Measurements from ENCODE around the gene ATP8A1. TPM values are rescaled to one million over a fixed set of nuclear protein-coding genes. Genes with fewer than 3 reads are reported as not detected.

Gene ATP8A1
- total RNA-seq, 6 donors from 2014 or later, result 39.5 to 264 (median 144) TPM

DNA sequence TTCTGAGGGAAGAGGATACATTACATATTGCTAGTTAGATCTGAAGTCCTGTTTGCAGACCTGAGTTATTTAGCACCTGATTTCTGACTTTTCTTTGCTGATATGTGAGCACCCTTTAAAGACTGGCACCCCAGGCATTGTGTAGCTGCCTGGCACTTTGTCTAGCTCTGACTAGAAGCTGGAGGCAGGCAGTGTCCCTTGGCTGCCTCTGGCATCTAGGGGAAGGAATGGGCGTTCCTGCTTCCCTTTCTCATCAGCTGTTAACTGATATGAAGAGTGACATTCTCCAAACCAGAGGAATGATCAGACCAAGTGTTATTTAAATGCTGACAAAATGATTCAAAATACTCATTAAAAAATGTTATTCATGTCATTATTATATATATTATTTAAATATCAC, 289.9 kb downstream of the ATP8A1 start:
- no peaks in the 10 kb centered on the region for H3K36me3 ChIP-seq
- ATAC-seq (ENCODE audit: low FRiP score in 2 of 2) (no peak), DNase-seq (no peak)
- TF ChIP-seq, protein P1, sequence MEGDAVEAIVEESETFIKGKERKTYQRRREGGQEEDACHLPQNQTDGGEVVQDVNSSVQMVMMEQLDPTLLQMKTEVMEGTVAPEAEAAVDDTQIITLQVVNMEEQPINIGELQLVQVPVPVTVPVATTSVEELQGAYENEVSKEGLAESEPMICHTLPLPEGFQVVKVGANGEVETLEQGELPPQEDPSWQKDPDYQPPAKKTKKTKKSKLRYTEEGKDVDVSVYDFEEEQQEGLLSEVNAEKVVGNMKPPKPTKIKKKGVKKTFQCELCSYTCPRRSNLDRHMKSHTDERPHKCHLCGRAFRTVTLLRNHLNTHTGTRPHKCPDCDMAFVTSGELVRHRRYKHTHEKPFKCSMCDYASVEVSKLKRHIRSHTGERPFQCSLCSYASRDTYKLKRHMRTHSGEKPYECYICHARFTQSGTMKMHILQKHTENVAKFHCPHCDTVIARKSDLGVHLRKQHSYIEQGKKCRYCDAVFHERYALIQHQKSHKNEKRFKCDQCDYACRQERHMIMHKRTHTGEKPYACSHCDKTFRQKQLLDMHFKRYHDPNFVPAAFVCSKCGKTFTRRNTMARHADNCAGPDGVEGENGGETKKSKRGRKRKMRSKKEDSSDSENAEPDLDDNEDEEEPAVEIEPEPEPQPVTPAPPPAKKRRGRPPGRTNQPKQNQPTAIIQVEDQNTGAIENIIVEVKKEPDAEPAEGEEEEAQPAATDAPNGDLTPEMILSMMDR (IDR thresholded peaks at IDR 0.05), result no peak
- TF ChIP-seq POLR2AphosphoS5 (IDR thresholded peaks at IDR 0.05) (no peak), EP300 (IDR thresholded peaks at IDR 0.05) (no peak), POLR2A (IDR thresholded peaks at IDR 0.05) (no peak)
- no peaks in the 10 kb centered on the region for H3K27me3 ChIP-seq
- H3K27ac ChIP-seq, result no peak overlapping the region
- H3K9me3 ChIP-seq, result no peaks in the 10 kb centered on the region
- WGBS, 2 donors, result 53 to 74% methylated on average over 1 of the region's 1 CpG
- H3K4me3 ChIP-seq, result no peak overlapping the region
- H3K4me1 ChIP-seq, result no peaks in the 10 kb centered on the region

DNA sequence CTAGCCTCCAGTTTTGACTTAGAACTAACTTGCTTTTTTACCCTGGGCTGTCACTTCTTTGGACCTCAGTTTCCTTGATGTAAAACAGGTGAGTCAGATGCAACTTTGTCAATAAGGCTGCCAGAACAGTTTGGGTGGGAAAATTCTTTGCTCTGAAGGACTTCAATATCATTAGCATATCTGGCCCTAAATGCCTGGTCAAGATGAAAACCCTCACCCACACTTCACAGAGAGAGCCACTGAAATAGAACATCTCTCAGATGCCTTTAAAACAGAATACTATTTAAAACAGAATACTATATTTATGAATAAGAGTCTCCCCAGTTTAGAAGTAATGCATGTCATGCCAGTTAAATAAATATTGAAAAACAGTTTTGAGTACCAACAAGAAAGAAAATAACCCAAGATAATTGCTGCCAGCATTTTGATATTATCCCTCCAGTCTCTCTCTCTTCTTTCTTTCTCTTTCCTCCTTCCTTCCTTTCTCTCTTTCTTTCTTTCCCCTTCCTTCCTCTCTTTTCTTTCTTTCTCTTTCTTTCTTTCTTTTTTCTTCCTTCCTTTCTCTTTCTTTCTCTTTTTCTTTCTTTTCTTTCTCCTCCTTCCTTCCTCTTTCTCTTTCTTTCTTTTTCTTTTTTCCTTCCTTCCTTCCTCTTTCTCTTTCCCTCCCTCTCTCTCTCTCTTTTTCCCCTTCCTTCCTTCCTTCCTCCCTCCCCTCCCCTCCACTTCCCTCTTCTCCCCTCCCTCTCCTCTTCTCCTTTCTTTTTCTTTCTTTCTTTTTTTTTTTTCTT, 292.4 kb downstream of the ATP8A1 start:
- Histone ChIP-seq H3K27ac (no peak overlapping the region), H3K27me3 (no peaks in the 10 kb centered on the region), H3K4me3 (no peak overlapping the region), H3K36me3 (no peaks in the 10 kb centered on the region), H3K9me3 (no peaks in the 10 kb centered on the region), H3K4me1 (peaks cover 0 to 4% (median 0%) of the 10 kb centered on the region in 4 donors)
- no peak for TF ChIP-seq POLR2AphosphoS5 (IDR thresholded peaks at IDR 0.05)
- TF ChIP-seq POLR2A (IDR thresholded peaks at IDR 0.05), result no peak
- no peak for TF ChIP-seq EP300 (IDR thresholded peaks at IDR 0.05)
- TF ChIP-seq, protein P1 (IDR thresholded peaks at IDR 0.05), result no peak
- no peak for ATAC-seq (ENCODE audit: low FRiP score in 2 of 2)
- DNase-seq, result no peak

DNA sequence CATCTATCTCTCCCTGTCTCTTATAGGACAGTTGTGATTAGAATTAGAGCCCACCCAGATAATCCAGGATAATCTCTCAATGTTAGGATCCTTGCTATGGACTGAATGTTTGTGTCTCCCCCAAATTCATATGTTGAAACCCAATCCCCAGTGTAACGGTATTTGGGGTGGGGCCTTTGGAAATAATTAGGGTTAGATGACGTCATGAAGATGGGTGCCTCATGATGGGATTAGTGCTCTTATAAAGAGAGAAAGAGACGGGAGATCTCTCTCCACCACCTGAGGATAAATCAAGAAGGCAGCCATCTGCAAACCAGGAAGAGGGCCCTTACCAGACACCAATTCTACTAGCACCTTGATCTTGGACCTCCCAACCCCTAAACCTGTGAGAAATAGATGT, 293.3 kb downstream of the ATP8A1 start:
- no peak for ATAC-seq (ENCODE audit: low FRiP score in 2 of 2)
- DNase-seq, result no peak
- Histone ChIP-seq H3K36me3 (no peaks in the 10 kb centered on the region), H3K4me1 (peaks cover 0 to 4% (median 0%) of the 10 kb centered on the region in 4 donors), H3K27ac (no peak overlapping the region), H3K27me3 (no peaks in the 10 kb centered on the region), H3K9me3 (no peaks in the 10 kb centered on the region), H3K4me3 (no peak overlapping the region)
- TF ChIP-seq POLR2A (IDR thresholded peaks at IDR 0.05) (no peak), EP300 (IDR thresholded peaks at IDR 0.05) (no peak), POLR2AphosphoS5 (IDR thresholded peaks at IDR 0.05) (no peak)
- TF ChIP-seq, protein P1 (IDR thresholded peaks at IDR 0.05), result no peak
- 92 to 94% methylated on average over 3 of the region's 3 CpGs for WGBS, 2 donors

DNA sequence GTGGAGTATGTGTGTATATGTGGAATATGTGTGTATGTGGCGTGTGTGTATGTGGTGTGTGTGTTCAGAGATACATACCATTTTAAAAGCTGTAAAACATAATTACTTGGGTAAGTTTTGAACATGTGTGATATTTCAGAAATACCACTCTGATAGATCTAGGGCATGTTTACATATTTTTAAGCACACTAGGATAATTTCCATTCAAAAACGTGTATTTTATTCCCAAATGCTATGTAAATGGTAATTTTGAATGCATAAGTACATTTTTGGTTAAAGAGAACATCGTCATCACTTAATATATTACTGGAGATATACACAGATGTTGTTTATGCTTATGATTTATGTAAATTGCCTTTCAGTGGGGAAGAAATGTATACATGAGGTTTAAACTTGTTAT, 294.3 kb downstream of the ATP8A1 start:
- TF ChIP-seq, protein P1 (IDR thresholded peaks at IDR 0.05), result no peak
- TF ChIP-seq EP300 (IDR thresholded peaks at IDR 0.05), result no peak
- TF ChIP-seq POLR2A (IDR thresholded peaks at IDR 0.05), result no peak
- no peak for TF ChIP-seq POLR2AphosphoS5 (IDR thresholded peaks at IDR 0.05)
- no peak overlapping the region for H3K27ac ChIP-seq
- no peaks in the 10 kb centered on the region for H3K36me3 ChIP-seq
- no peaks in the 10 kb centered on the region for H3K27me3 ChIP-seq
- WGBS, 2 donors, result 80 to 81% methylated on average over 3 of the region's 3 CpGs
- no peak overlapping the region for H3K4me3 ChIP-seq
- no peaks in the 10 kb centered on the region for H3K9me3 ChIP-seq
- no peak for DNase-seq
- H3K4me1 ChIP-seq, result peaks cover 0 to 4% (median 0%) of the 10 kb centered on the region in 4 donors
- no peak for ATAC-seq (ENCODE audit: low FRiP score in 2 of 2)

DNA sequence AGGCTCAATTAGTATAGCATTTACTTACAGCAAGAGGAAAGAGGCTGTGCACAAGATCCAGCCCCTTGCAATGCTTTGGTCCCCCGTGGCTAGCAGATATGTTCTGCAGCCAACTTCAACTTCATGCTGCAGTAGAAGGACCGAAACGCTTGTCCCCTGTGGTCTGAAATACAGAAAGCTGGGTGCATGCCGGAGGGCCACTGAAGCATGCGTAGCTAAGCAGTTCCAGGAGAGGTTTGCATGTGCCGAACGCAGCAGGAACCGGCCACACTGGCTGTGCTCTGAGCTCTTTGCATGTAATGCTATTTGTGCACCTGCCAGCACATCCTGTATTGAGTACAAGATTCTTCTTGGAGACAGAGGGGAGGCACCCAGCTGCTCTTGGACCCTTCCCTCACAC, 295.4 kb downstream of the ATP8A1 start:
- no peak overlapping the region for H3K27ac ChIP-seq
- no peaks in the 10 kb centered on the region for H3K36me3 ChIP-seq
- H3K4me1 ChIP-seq, result peaks cover 0 to 4% (median 0%) of the 10 kb centered on the region in 4 donors
- WGBS, 2 donors, result 77 to 91% methylated on average over 5 to 8 of the region's 8 CpGs
- no peaks in the 10 kb centered on the region for H3K9me3 ChIP-seq
- no peak for DNase-seq
- no peak overlapping the region for H3K4me3 ChIP-seq
- no peak for ATAC-seq (ENCODE audit: low FRiP score in 2 of 2)
- TF ChIP-seq EP300 (IDR thresholded peaks at IDR 0.05), result no peak
- no peak for TF ChIP-seq POLR2AphosphoS5 (IDR thresholded peaks at IDR 0.05)
- TF ChIP-seq POLR2A (IDR thresholded peaks at IDR 0.05), result no peak
- TF ChIP-seq, protein P1 (IDR thresholded peaks at IDR 0.05), result no peak
- no peaks in the 10 kb centered on the region for H3K27me3 ChIP-seq

Measured in upper lobe of left lung (tissue), 6 donors.